Thyroid gland (tissue), 4 donors: ENCODE data around the gene ABTB2.

Experiments used
- POLR2A ChIP-seq, 2 donors: fragments of 450-650 bp; IDR thresholded peaks; one replicate each; pipeline ENCODE4 v1.6.1; 2017; ENCODE audit warnings: antibody characterized with exemption in 2 of 2, mild to moderate bottlenecking in 2 of 2, moderate library complexity in 1 of 2
- TF ChIP-seq, protein P1 (sequence below), 6 experiments: fragments of 200-600 bp in 3 of 6; fragments of 450-650 bp in 3 of 6; sonication (generic) in 3 of 6; IDR thresholded peaks; one replicate each; pipeline ENCODE4 v1.5.1; 2016 to 2019; ENCODE audit warnings: antibody characterized with exemption in 6 of 6, mild to moderate bottlenecking in 2 of 6, inconsistent platforms in 1 of 6, moderate library complexity in 1 of 6

DNA sequence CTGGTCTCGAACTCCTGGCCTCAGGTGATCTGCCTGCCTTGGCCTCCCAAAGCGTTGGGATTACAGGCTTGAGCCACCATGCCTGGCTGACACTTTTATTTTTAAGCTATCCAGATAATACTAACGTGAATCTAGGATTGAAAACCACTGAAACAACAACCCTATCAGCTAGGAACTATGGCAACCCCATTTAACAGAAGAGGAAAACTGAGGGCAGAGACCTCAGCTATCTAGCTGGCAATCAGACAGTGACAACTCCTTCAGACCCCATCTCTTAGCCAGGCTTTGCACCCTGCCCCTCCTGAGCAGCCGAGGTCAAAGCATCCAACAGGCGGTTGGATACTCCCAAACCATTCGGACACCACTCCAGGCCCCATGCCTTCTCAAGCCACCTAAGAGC, 14.1 kb downstream of the ABTB2 start:
- TF ChIP-seq, protein P1, sequence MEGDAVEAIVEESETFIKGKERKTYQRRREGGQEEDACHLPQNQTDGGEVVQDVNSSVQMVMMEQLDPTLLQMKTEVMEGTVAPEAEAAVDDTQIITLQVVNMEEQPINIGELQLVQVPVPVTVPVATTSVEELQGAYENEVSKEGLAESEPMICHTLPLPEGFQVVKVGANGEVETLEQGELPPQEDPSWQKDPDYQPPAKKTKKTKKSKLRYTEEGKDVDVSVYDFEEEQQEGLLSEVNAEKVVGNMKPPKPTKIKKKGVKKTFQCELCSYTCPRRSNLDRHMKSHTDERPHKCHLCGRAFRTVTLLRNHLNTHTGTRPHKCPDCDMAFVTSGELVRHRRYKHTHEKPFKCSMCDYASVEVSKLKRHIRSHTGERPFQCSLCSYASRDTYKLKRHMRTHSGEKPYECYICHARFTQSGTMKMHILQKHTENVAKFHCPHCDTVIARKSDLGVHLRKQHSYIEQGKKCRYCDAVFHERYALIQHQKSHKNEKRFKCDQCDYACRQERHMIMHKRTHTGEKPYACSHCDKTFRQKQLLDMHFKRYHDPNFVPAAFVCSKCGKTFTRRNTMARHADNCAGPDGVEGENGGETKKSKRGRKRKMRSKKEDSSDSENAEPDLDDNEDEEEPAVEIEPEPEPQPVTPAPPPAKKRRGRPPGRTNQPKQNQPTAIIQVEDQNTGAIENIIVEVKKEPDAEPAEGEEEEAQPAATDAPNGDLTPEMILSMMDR (IDR thresholded peaks at IDR 0.05) = no peak
- no peak for TF ChIP-seq POLR2A (IDR thresholded peaks at IDR 0.05)
